Astrocyte (in vitro differentiated cells and primary cell): ENCODE results near the gene EVC2. TPM values are rescaled to one million over a fixed set of nuclear protein-coding genes. Genes with fewer than 3 reads are reported as not detected.

Source experiments
- DNase-seq: peaks from one replicate; pipeline ENCODE4 v3.0.0-alpha.2; 2010; ENCODE audit warnings: low read depth
- FAIRE-seq: peaks from 2 replicates; lab custom pipeline; 2011; peaks lifted over from hg19 to GRCh38; lab: Jason Lieb, UNC
- H2AFZ ChIP-seq: 2 replicates; pipeline ENCODE4 v1.6.0; 2012; ENCODE audit warnings: low read depth, low read length, inconsistent platforms
- H3K27ac ChIP-seq: 2 replicates; pipeline ENCODE4 v1.5.1; 2011; ENCODE audit warnings: low read depth, low read length, inconsistent platforms
- H3K27me3 ChIP-seq: 2 replicates; pipeline ENCODE4 v1.6.0; 2011; ENCODE audit warnings: low read length, inconsistent platforms; ENCODE audit not compliant: insufficient read depth
- H3K36me3 ChIP-seq: 2 replicates; pipeline ENCODE4 v1.5.1; 2011; ENCODE audit warnings: low read length, inconsistent platforms; ENCODE audit not compliant: insufficient read depth
- H3K4me1 ChIP-seq: 2 replicates; pipeline ENCODE4 v1.5.1; 2011; ENCODE audit warnings: low read length, inconsistent platforms; ENCODE audit not compliant: insufficient read depth
- H3K4me2 ChIP-seq: 2 replicates; pipeline ENCODE4 v1.6.0; 2012; ENCODE audit warnings: low read length, inconsistent platforms
- H3K4me3 ChIP-seq: 2 replicates; pipeline ENCODE4 v1.5.1; 2011; ENCODE audit warnings: low read depth, mild to moderate bottlenecking, low read length, inconsistent platforms; ENCODE audit not compliant: insufficient read depth
- H3K79me2 ChIP-seq: 2 replicates; pipeline ENCODE4 v1.6.0; 2012; ENCODE audit warnings: mild to moderate bottlenecking, low read length, inconsistent platforms; ENCODE audit not compliant: insufficient read depth
- H3K9ac ChIP-seq: 2 replicates; pipeline ENCODE4 v1.6.0; 2012; ENCODE audit warnings: mild to moderate bottlenecking, low read length, inconsistent platforms
- H3K9me3 ChIP-seq: 2 replicates; pipeline ENCODE4 v1.5.1; 2012; ENCODE audit warnings: low read depth, mild to moderate bottlenecking, low read length, inconsistent platforms; ENCODE audit not compliant: insufficient read depth
- H4K20me1 ChIP-seq: 2 replicates; pipeline ENCODE4 v1.6.0; 2012; ENCODE audit warnings: low read length, inconsistent platforms; ENCODE audit not compliant: insufficient read depth
- H3K27ac Mint-ChIP-seq: one replicate; pipeline ENCODE4 v1.8.0; 2021; ENCODE audit warnings: mild to moderate bottlenecking, mixed read lengths; ENCODE audit not compliant: unreplicated experiment
- H3K27me3 Mint-ChIP-seq: one replicate; pipeline ENCODE4 v1.8.0; 2021; ENCODE audit warnings: low read depth, mixed read lengths; ENCODE audit not compliant: unreplicated experiment
- H3K36me3 Mint-ChIP-seq: one replicate; pipeline ENCODE4 v1.8.0; 2021; ENCODE audit warnings: low read depth, mixed read lengths; ENCODE audit not compliant: unreplicated experiment
- H3K4me1 Mint-ChIP-seq: one replicate; pipeline ENCODE4 v1.8.0; 2021; ENCODE audit warnings: low read depth, mixed read lengths; ENCODE audit not compliant: unreplicated experiment
- H3K4me3 Mint-ChIP-seq: one replicate; pipeline ENCODE4 v1.8.0; 2021; ENCODE audit warnings: mild to moderate bottlenecking, moderate library complexity, mixed read lengths; ENCODE audit not compliant: unreplicated experiment
- H3K9me3 Mint-ChIP-seq: one replicate; pipeline ENCODE4 v1.8.0; 2021; ENCODE audit warnings: mild to moderate bottlenecking, mixed read lengths; ENCODE audit not compliant: unreplicated experiment
- CTCF ChIP-seq: IDR thresholded peaks from 2 replicates; pipeline ENCODE4 v1.5.1; 2011; ENCODE audit warnings: low read depth, mild to moderate bottlenecking, inconsistent platforms, low read length, moderate library complexity; ENCODE audit not compliant: insufficient read depth
- EZH2 ChIP-seq: IDR thresholded peaks from 2 replicates; pipeline ENCODE4 v1.6.1; 2012; ENCODE audit warnings: mild to moderate bottlenecking, low read length, inconsistent platforms; ENCODE audit not compliant: insufficient read depth
- total RNA-seq: library from RNA; stranded (reverse); gene quantifications from 2 replicates; pipeline ENCODE4 v1.2.1, GENCODE V29; 2021

The EVC2 gene
- total RNA-seq, 1 donor from 2014 or later, result 3.3 TPM

DNA sequence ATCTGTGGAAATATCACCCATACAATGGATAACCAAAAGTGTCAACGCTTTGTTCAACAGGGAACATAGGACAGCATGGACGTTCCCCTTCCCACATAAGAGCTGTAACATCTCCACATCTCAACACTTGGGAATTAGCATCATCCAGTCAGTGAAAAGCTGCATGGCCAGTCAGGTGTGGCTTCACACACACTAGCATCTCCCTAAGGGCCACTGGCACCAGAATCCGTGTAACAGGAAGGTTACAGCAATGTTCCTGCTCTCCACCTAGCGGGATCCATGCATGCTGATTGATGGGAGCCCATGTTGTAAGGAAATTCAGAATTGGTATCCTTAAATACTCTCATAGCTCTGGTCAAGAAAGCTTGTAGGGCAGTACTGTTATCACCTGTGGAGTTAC lies 78.8 kb downstream of the EVC2 start:
- H3K4me3 ChIP-seq, result no peak overlapping the region
- no peak overlapping the region for H3K27ac Mint-ChIP-seq
- no peak for DNase-seq
- peaks cover 15% of the 10 kb centered on the region for H3K36me3 ChIP-seq
- no peak overlapping the region for H2AFZ ChIP-seq
- H3K9me3 ChIP-seq, result no peaks in the 10 kb centered on the region
- no peak overlapping the region for H3K27ac ChIP-seq
- no peaks in the 10 kb centered on the region for H3K4me1 Mint-ChIP-seq
- no peak overlapping the region for H3K4me2 ChIP-seq
- H3K9ac ChIP-seq, result no peak overlapping the region
- H3K36me3 Mint-ChIP-seq, result peaks cover 16% of the 10 kb centered on the region
- no peaks in the 10 kb centered on the region for H3K4me1 ChIP-seq
- H3K27me3 Mint-ChIP-seq, result no peaks in the 10 kb centered on the region
- FAIRE-seq, result no peak
- no peaks in the 10 kb centered on the region for H4K20me1 ChIP-seq
- no peak overlapping the region for H3K4me3 Mint-ChIP-seq
- H3K79me2 ChIP-seq, result no peaks in the 10 kb centered on the region
- H3K9me3 Mint-ChIP-seq, result no peaks in the 10 kb centered on the region
- H3K27me3 ChIP-seq, result no peaks in the 10 kb centered on the region
- TF ChIP-seq CTCF (no peak), EZH2 (no peak)

- no peak for DNase-seq
- no peaks in the 10 kb centered on the region for H3K4me1 Mint-ChIP-seq
- H3K27ac ChIP-seq, result no peak overlapping the region
- H3K9ac ChIP-seq, result no peak overlapping the region
- H3K27ac Mint-ChIP-seq, result no peak overlapping the region
- no peak overlapping the region for H2AFZ ChIP-seq
- no peak for FAIRE-seq
- H3K9me3 ChIP-seq, result no peaks in the 10 kb centered on the region
- H3K9me3 Mint-ChIP-seq, result no peaks in the 10 kb centered on the region
- H3K4me2 ChIP-seq, result no peak overlapping the region
- peaks cover 19% of the 10 kb centered on the region for H3K36me3 ChIP-seq
- H3K27me3 Mint-ChIP-seq, result no peaks in the 10 kb centered on the region
- H3K4me3 Mint-ChIP-seq, result no peak overlapping the region
- no peak for TF ChIP-seq CTCF
- TF ChIP-seq EZH2, result no peak
- H3K4me1 ChIP-seq, result no peaks in the 10 kb centered on the region
- H3K79me2 ChIP-seq, result no peaks in the 10 kb centered on the region
- no peaks in the 10 kb centered on the region for H4K20me1 ChIP-seq
- no peaks in the 10 kb centered on the region for H3K27me3 ChIP-seq
- peaks cover 24% of the 10 kb centered on the region for H3K36me3 Mint-ChIP-seq
- no peak overlapping the region for H3K4me3 ChIP-seq
Observed at GRCh38 chr4:5626913-5627312, 81.4 kb downstream of the EVC2 start.

- no peak overlapping the region for H3K9ac ChIP-seq
- no peak for DNase-seq
- TF ChIP-seq EZH2 (no peak), CTCF (no peak)
- no peak overlapping the region for H3K4me2 ChIP-seq
- Mint-ChIP-seq H3K27me3 (no peaks in the 10 kb centered on the region), H3K9me3 (no peaks in the 10 kb centered on the region), H3K36me3 (peaks cover 28% of the 10 kb centered on the region), H3K4me3 (no peak overlapping the region), H3K27ac (no peak overlapping the region), H3K4me1 (no peaks in the 10 kb centered on the region)
- no peaks in the 10 kb centered on the region for H3K4me1 ChIP-seq
- H4K20me1 ChIP-seq, result no peaks in the 10 kb centered on the region
- H3K79me2 ChIP-seq, result no peaks in the 10 kb centered on the region
- H3K4me3 ChIP-seq, result no peak overlapping the region
- H3K36me3 ChIP-seq, result peaks cover 21% of the 10 kb centered on the region
- no peak for FAIRE-seq
- no peak overlapping the region for H2AFZ ChIP-seq
- no peak overlapping the region for H3K27ac ChIP-seq
- H3K9me3 ChIP-seq, result no peaks in the 10 kb centered on the region
- H3K27me3 ChIP-seq, result no peaks in the 10 kb centered on the region
Observed at GRCh38 chr4:5622596-5622995, 85.8 kb downstream of the EVC2 start.
